Hindlimb muscle (tissue), 1 donor: ENCODE data around the gene ADAMTS14. TPM values are rescaled to one million over a fixed set of nuclear protein-coding genes. Genes with fewer than 3 reads are reported as not detected.

Source experiments
- DNase-seq: peaks from one replicate; pipeline ENCODE4 v3.0.0-alpha.2; 2013
- polyA plus RNA-seq: library from polyadenylated mRNA; unstranded; fragments of 120-200 nt; gene quantifications from one replicate; pipeline ENCODE4 v1.2.1, GENCODE V29; 2013; ENCODE audit not compliant: insufficient read length

Gene ADAMTS14
- polyA plus RNA-seq, 1 donor = 24.6 TPM

DNA sequence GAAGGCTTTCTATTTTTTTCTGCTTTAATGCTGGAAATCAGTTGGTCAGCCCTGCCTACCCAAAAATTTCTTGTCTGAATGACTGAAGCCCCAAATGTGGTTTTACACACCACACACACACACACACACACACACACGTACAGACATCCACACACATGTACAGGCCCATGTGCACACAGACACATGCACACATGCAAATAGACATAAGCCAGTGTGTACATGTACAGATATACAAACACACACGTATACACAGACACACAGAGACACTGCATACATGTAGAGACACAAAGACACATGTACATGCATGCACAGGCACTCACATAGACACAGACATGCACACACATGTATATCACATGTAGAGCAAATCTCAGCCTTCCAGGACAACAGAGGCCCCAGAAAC lies 58.6 kb downstream of the ADAMTS14 start:
- no peak for DNase-seq

- no peak for DNase-seq
Observed at GRCh38 chr10:70732569-70732968, 60.3 kb downstream of the ADAMTS14 start.

- no peak for DNase-seq
Observed at GRCh38 chr10:70733051-70733450, 60.7 kb downstream of the ADAMTS14 start.

DNA sequence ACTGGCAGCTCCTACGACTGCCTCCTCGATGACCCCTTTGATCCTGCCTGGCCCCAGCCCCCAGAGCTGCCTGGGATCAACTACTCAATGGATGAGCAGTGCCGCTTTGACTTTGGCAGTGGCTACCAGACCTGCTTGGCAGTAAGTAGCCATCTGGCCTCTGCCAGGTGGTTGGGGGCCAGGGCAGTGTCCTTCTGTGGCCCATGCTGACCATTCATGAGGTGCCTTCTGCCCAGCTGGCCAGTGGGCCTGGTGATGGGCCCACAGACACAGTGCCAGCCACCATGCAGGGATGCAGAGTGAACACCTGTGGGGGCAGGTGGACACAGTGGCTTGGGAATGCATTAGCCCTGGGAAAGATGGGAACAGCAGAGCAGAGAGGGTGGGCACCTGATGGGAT lies 62.9 kb downstream of the ADAMTS14 start:
- no peak for DNase-seq

GRCh38 chr10:70736525-70736924 lies 64.2 kb downstream of the ADAMTS14 start:
- no peak for DNase-seq

DNA sequence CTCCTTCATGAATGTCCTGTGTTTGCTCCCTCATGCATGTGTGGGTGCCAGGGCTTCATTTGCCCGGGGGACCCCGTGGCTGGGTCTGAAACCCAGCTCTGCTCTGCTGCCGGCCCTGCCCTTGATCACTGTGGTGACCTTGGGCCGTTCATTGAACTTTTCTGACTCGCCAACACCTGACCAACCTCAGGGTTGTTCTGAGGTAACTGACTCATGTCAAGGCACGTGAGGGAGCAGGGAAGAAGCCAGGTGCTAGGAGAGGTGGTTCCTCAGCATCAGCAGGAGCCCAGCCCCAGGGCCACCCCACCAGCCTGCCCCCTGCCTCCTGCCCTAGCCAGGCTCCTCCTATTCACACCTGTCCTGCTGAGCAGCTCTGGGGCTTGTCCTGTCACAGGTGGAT lies 64.9 kb downstream of the ADAMTS14 start:
- no peak for DNase-seq

GRCh38 chr10:70738006-70738760 lies 65.9 kb downstream of the ADAMTS14 start:
- DNase-seq = no peak

DNA sequence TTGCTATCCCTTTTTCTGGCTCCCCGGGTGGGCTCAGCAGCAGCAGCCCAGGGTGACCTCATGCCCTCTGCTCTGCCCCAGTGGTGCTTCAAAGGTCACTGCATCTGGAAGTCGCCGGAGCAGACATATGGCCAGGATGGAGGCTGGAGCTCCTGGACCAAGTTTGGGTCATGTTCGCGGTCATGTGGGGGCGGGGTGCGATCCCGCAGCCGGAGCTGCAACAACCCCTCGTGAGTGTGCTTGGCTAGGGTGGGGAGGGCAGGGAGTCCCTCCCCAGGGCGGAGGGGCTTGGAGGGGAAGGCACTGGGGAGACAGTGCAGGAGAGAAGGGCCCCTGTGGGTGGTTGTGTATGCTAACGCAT lies 66.4 kb downstream of the ADAMTS14 start:
- DNase-seq = no peak

GRCh38 chr10:70740406-70741288 lies 68.3 kb downstream of the ADAMTS14 start:
- DNase-seq = peak; percentile 27

- DNase-seq = peak; percentile 76
Observed at GRCh38 chr10:70742537-70743429, 70.5 kb downstream of the ADAMTS14 start.

GRCh38 chr10:70743430-70743788 lies 71.1 kb downstream of the ADAMTS14 start:
- no peak for DNase-seq

GRCh38 chr10:70743879-70744278 lies 71.6 kb downstream of the ADAMTS14 start:
- DNase-seq = no peak

DNA sequence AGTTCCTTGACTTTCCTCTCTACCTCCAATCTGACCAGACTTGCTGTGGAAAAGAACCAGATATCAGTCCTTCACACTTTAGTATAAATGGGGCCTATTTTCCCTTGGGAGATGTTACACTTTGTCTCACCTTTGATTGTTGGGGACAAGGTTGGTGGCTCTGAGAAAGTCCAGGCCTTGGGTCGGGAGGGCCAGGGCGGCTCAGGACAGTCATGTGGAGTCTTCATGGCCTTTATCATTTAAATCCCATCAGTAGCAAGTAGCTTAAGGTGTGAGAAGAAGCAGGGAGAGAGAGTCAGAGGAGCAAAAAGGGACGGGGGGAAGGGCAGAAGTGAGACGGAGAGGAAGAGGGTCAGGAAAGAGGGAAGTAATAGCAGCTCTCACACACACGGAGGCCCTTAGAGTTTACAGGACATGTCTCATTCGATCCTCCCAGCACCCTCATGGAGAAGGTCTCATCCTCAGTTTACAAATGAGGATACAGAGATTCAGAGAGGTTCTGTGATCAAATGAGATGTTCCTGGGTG lies 72.4 kb downstream of the ADAMTS14 start:
- no peak for DNase-seq

GRCh38 chr10:70745555-70745954 lies 73.2 kb downstream of the ADAMTS14 start:
- DNase-seq = no peak

GRCh38 chr10:70747192-70747965 lies 75.1 kb downstream of the ADAMTS14 start:
- no peak for DNase-seq

DNA sequence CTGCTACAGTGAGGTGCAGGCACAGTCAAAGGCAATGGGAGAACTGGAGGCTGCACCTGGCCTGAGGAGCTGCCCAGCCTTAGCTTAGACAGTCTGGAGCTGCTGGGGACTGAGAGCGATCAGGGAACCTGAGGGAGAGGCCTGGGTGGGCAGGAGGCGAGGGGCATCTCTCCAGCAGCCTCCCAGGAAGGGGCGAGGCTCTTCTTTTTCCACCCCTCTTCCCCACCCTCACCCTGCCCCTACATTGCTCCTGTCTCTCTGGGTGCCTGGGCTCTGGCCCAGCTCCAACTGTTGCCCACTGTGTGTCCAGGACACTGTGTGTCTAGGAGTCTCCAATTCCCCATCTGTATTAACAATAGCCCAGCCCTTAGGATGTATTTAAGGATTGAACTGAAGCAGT lies 76.0 kb downstream of the ADAMTS14 start:
- DNase-seq = no peak

GRCh38 chr10:70748801-70749573 lies 76.7 kb downstream of the ADAMTS14 start:
- DNase-seq = no peak

GRCh38 chr10:70749756-70750155 lies 77.5 kb downstream of the ADAMTS14 start:
- DNase-seq = no peak

GRCh38 chr10:70750156-70750703 lies 77.9 kb downstream of the ADAMTS14 start:
- no peak for DNase-seq

- DNase-seq = no peak
Observed at GRCh38 chr10:70751356-70751755, 79.0 kb downstream of the ADAMTS14 start.

DNA sequence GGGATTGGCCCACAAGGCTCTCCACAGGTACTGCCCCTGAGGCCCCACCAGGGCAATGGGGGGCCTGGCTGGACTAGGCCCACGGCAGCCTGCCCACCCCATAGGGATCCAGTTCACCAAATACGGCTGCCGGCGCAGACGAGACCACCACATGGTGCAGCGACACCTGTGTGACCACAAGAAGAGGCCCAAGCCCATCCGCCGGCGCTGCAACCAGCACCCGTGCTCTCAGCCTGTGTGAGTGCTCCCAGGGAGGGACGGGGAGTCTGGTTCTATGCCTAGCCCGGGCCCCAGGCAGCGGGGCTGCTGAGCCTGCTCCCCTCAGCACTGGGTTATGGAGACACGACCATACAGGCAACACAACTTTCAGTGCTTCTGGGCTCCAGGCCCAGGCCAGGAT lies 79.7 kb downstream of the ADAMTS14 start:
- DNase-seq = no peak
